ENCODE measurements around the gene CACNA2D4.

- TF ChIP-seq CTCF (IDR thresholded peaks at IDR 0.05) (peak; percentile 44 to 90 (median 86)), POLR2A (IDR thresholded peaks at IDR 0.05) (no peak)
These were observed 127.2 kb downstream of the CACNA2D4 start for GRCh38 chr12:1791104-1791841.

Measured in adrenal gland (tissue), 5 donors.